ENCODE results near the gene LETM1. TPM values are rescaled to one million over a fixed set of nuclear protein-coding genes. Genes with fewer than 3 reads are reported as not detected.

The LETM1 gene
- total RNA-seq, 2 donors from 2014 or later = 32.1 to 34.5 TPM

GRCh38 chr4:1798580-1799386 lies 57.2 kb downstream of the LETM1 start:
- Histone ChIP-seq H3K27me3 (peaks cover 0 to 24% of the 10 kb centered on the region in 2 donors), H3K36me3 (no peaks in the 10 kb centered on the region), H3K4me3 (no peak overlapping the region), H3K9me3 (no peaks in the 10 kb centered on the region), H3K27ac (no peak overlapping the region), H3K4me1 (peaks cover 0 to 19% of the 10 kb centered on the region in 2 donors)
- no peak for DNase-seq (ENCODE audit: low spot score)
- TF ChIP-seq CTCF (IDR thresholded peaks at IDR 0.05) = no peak

- H3K4me1 ChIP-seq = peaks cover 0 to 19% of the 10 kb centered on the region in 2 donors
- no peak for TF ChIP-seq CTCF (IDR thresholded peaks at IDR 0.05)
- H3K9me3 ChIP-seq = no peaks in the 10 kb centered on the region
- H3K27ac ChIP-seq = no peak overlapping the region
- DNase-seq (ENCODE audit: low spot score) = no peak
- H3K27me3 ChIP-seq = peaks cover 0 to 24% of the 10 kb centered on the region in 2 donors
- no peak overlapping the region for H3K4me3 ChIP-seq
- no peaks in the 10 kb centered on the region for H3K36me3 ChIP-seq
These were observed 57.9 kb downstream of the LETM1 start for GRCh38 chr4:1797861-1798579.

GRCh38 chr4:1797298-1797860 lies 58.6 kb downstream of the LETM1 start:
- no peak overlapping the region for H3K27ac ChIP-seq
- no peak overlapping the region for H3K4me3 ChIP-seq
- no peaks in the 10 kb centered on the region for H3K9me3 ChIP-seq
- H3K4me1 ChIP-seq = peaks cover 0 to 23% of the 10 kb centered on the region in 2 donors
- TF ChIP-seq CTCF (IDR thresholded peaks at IDR 0.05) = no peak
- DNase-seq (ENCODE audit: low spot score) = no peak
- H3K36me3 ChIP-seq = no peaks in the 10 kb centered on the region
- H3K27me3 ChIP-seq = peaks cover 0 to 24% of the 10 kb centered on the region in 2 donors

- TF ChIP-seq CTCF (IDR thresholded peaks at IDR 0.05) = no peak
- no peaks in the 10 kb centered on the region for H3K36me3 ChIP-seq
- H3K9me3 ChIP-seq = no peaks in the 10 kb centered on the region
- H3K4me3 ChIP-seq = no peak overlapping the region
- DNase-seq (ENCODE audit: low spot score) = no peak
- peaks cover 0 to 23% of the 10 kb centered on the region in 2 donors for H3K4me1 ChIP-seq
- H3K27ac ChIP-seq = no peak overlapping the region
- peaks cover 0 to 24% of the 10 kb centered on the region in 2 donors for H3K27me3 ChIP-seq
These were observed 59.3 kb downstream of the LETM1 start for GRCh38 chr4:1796486-1797204.

GRCh38 chr4:1795299-1796195 lies 60.4 kb downstream of the LETM1 start:
- H3K4me1 ChIP-seq = peaks cover 0 to 23% of the 10 kb centered on the region in 2 donors
- H3K27ac ChIP-seq = no peak overlapping the region
- H3K9me3 ChIP-seq = no peaks in the 10 kb centered on the region
- H3K27me3 ChIP-seq = peaks cover 0 to 24% of the 10 kb centered on the region in 2 donors
- no peaks in the 10 kb centered on the region for H3K36me3 ChIP-seq
- no peak for DNase-seq (ENCODE audit: low spot score)
- peak overlapping the region in 1 of 2 donors; percentile 55 for H3K4me3 ChIP-seq
- no peak for TF ChIP-seq CTCF (IDR thresholded peaks at IDR 0.05)

All from right atrium auricular region (tissue), 2 donors.